GM12892 (cell line): ENCODE data around the gene TRMT44.

ENCODE experiments used
- POLR2A ChIP-seq: IDR thresholded peaks from 2 replicates; pipeline ENCODE4 v1.6.1; 2011; ENCODE audit warnings: low read depth, low read length, control low read depth
- TAF1 ChIP-seq: IDR thresholded peaks from 2 replicates; pipeline ENCODE4 v1.6.1; 2011; ENCODE audit warnings: low read depth, mild to moderate bottlenecking, control low read depth, low read length, borderline replicate concordance

- TF ChIP-seq POLR2A, result no peak
- no peak for TF ChIP-seq TAF1
These were observed 61.2 kb downstream of the TRMT44 start for GRCh38 chr4:8501781-8502180.
